Measurements from ENCODE around the gene SERPINE2. TPM values are rescaled to one million over a fixed set of nuclear protein-coding genes. Genes with fewer than 3 reads are reported as not detected.

Gene SERPINE2
- total and polyA plus RNA-seq, 2 donors (not counting 3 experiments of a cell fraction or from before 2014, with no cell fraction given), result 4.0 to 8.8 TPM

DNA sequence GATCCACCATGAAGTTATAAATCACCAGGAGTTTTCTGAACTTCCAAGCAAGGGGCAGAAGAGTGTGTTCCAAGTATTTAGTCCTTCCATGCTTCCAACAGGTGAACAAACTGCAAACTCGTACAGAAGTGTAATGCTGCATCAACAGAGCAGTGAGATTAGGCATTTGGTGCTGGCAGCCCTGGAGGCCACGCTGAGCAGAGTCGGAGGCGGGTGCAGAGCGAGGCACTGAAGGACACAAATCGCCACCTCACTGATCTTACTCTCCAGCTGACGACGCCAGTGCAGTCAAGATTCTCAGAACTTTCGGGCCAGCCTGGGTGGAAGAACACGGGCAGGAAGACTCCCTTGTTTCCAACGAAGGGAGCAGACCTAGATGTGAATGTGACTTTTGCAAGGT lies 39.2 kb downstream of the SERPINE2 start:
- Histone ChIP-seq H3K27ac (ENCODE audit: insufficient read depth, low read depth, low read length) (no peak overlapping the region), H4K20me1 (replicated peaks; ENCODE audit: control insufficient read depth, extremely low read depth, insufficient read depth, low read length) (no peaks in the 10 kb centered on the region), H3K36me3 (ENCODE audit: control insufficient read depth in 2 of 2, extremely low read depth in 1 of 2, insufficient read depth in 2 of 2, low read length in 2 of 2) (no peaks in the 10 kb centered on the region), H3K9me1 (replicated peaks; ENCODE audit: control insufficient read depth, extremely low read depth, insufficient read depth, low read length) (no peaks in the 10 kb centered on the region), H3K9me3 (replicated peaks; ENCODE audit: control insufficient read depth, insufficient read depth, low read length) (no peaks in the 10 kb centered on the region), H3K4me3 (replicated peaks in 1 of 3; ENCODE audit: insufficient read depth in 1 of 3, low read depth in 1 of 3, low read length in 3 of 3) (no peak overlapping the region), H3K9ac (replicated peaks; ENCODE audit: extremely low read depth, insufficient read depth, low read length) (no peak overlapping the region), H3K79me2 (ENCODE audit: control insufficient read depth, insufficient read depth, low read length) (no peaks in the 10 kb centered on the region), H2AFZ (ENCODE audit: low read depth, low read length) (no peak overlapping the region), H3K4me1 (ENCODE audit: control insufficient read depth, extremely low read depth, insufficient read depth, low read length) (peaks cover 2% of the 10 kb centered on the region), H3K27me3 (ENCODE audit: control insufficient read depth in 2 of 2, insufficient read depth in 2 of 2, low read length in 2 of 2) (no peaks in the 10 kb centered on the region), H3K4me2 (ENCODE audit: insufficient read depth, low read length) (no peak overlapping the region)
- no TSS peak for BruUV-seq (replicated peaks)
- DNase-seq (ENCODE audit: low read depth, low spot score) (no peak), FAIRE-seq (no peak)
- TF ChIP-seq MYC (IDR thresholded peaks at IDR 0.05; ENCODE audit: low read depth, low read length), result no peak
- no peak for TF ChIP-seq FOS (IDR thresholded peaks at IDR 0.05; ENCODE audit: borderline replicate concordance, insufficient read depth, low read length)
- no peak for TF ChIP-seq POLR2AphosphoS5 (IDR thresholded peaks at IDR 0.05; ENCODE audit: insufficient read depth, low read depth, low read length)
- TF ChIP-seq GATA2 (IDR thresholded peaks at IDR 0.05; ENCODE audit: insufficient read depth, insufficient read length, low read depth, low read length), result no peak
- TF ChIP-seq EZH2 (IDR thresholded peaks at IDR 0.05; ENCODE audit: borderline replicate concordance, low read depth, low read length, severe bottlenecking), result no peak
- no peak for TF ChIP-seq JUN (IDR thresholded peaks at IDR 0.05; ENCODE audit: borderline replicate concordance, insufficient read depth, insufficient read length, low read depth)
- no peak for TF ChIP-seq POLR2A (IDR thresholded peaks at IDR 0.05; ENCODE audit: low read depth, low read length)
- TF ChIP-seq, protein P1, sequence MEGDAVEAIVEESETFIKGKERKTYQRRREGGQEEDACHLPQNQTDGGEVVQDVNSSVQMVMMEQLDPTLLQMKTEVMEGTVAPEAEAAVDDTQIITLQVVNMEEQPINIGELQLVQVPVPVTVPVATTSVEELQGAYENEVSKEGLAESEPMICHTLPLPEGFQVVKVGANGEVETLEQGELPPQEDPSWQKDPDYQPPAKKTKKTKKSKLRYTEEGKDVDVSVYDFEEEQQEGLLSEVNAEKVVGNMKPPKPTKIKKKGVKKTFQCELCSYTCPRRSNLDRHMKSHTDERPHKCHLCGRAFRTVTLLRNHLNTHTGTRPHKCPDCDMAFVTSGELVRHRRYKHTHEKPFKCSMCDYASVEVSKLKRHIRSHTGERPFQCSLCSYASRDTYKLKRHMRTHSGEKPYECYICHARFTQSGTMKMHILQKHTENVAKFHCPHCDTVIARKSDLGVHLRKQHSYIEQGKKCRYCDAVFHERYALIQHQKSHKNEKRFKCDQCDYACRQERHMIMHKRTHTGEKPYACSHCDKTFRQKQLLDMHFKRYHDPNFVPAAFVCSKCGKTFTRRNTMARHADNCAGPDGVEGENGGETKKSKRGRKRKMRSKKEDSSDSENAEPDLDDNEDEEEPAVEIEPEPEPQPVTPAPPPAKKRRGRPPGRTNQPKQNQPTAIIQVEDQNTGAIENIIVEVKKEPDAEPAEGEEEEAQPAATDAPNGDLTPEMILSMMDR (IDR thresholded peaks at IDR 0.05; ENCODE audit: extremely low read depth in 1 of 2, insufficient read depth in 1 of 2, low read depth in 1 of 2, low read length in 2 of 2), result no peak
- TF ChIP-seq, protein P2, sequence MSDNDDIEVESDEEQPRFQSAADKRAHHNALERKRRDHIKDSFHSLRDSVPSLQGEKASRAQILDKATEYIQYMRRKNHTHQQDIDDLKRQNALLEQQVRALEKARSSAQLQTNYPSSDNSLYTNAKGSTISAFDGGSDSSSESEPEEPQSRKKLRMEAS (IDR thresholded peaks at IDR 0.05; ENCODE audit: insufficient read depth, insufficient read length), result no peak
- intact Hi-C loops (cut with micrococcal nuclease) (no loop called here), dilution Hi-C loops (cut with MboI; ENCODE audit: extremely low pct_ligation_motif_present, low sequenced_read_pairs) (loop anchor here (25.0 kb wide), 1 partner anchor 287 kb away; no protein-coding TSS in a partner anchor)
- ChIA-PET POLR2A (no interaction called here), CTCF (no interaction called here)

All from endothelial cell of umbilical vein (primary cell).